Choroid plexus epithelial cell (primary cell): ENCODE data around the gene CCDC88C.

Source experiments
- DNase-seq: peaks from one replicate; pipeline ENCODE4 v3.0.0-alpha.2; 2010; ENCODE audit warnings: low read depth
- H3K4me3 ChIP-seq: 2 replicates; pipeline ENCODE4 v1.5.1; 2011; ENCODE audit warnings: low read depth, mild to moderate bottlenecking, control low read depth, low read length, moderate library complexity
- TF ChIP-seq, protein P1 (sequence below): conservative IDR thresholded peaks from 2 replicates; pipeline ENCODE4 v1.5.1; 2011; ENCODE audit warnings: low read depth, mild to moderate bottlenecking, control low read depth, inconsistent platforms, low read length, moderate library complexity

Gene CCDC88C, protein sequence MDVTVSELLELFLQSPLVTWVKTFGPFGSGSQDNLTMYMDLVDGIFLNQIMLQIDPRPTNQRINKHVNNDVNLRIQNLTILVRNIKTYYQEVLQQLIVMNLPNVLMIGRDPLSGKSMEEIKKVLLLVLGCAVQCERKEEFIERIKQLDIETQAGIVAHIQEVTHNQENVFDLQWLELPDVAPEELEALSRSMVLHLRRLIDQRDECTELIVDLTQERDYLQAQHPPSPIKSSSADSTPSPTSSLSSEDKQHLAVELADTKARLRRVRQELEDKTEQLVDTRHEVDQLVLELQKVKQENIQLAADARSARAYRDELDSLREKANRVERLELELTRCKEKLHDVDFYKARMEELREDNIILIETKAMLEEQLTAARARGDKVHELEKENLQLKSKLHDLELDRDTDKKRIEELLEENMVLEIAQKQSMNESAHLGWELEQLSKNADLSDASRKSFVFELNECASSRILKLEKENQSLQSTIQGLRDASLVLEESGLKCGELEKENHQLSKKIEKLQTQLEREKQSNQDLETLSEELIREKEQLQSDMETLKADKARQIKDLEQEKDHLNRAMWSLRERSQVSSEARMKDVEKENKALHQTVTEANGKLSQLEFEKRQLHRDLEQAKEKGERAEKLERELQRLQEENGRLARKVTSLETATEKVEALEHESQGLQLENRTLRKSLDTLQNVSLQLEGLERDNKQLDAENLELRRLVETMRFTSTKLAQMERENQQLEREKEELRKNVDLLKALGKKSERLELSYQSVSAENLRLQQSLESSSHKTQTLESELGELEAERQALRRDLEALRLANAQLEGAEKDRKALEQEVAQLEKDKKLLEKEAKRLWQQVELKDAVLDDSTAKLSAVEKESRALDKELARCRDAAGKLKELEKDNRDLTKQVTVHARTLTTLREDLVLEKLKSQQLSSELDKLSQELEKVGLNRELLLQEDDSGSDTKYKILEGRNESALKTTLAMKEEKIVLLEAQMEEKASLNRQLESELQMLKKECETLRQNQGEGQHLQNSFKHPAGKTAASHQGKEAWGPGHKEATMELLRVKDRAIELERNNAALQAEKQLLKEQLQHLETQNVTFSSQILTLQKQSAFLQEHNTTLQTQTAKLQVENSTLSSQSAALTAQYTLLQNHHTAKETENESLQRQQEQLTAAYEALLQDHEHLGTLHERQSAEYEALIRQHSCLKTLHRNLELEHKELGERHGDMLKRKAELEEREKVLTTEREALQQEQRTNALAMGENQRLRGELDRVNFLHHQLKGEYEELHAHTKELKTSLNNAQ (N-terminal part only)

DNA sequence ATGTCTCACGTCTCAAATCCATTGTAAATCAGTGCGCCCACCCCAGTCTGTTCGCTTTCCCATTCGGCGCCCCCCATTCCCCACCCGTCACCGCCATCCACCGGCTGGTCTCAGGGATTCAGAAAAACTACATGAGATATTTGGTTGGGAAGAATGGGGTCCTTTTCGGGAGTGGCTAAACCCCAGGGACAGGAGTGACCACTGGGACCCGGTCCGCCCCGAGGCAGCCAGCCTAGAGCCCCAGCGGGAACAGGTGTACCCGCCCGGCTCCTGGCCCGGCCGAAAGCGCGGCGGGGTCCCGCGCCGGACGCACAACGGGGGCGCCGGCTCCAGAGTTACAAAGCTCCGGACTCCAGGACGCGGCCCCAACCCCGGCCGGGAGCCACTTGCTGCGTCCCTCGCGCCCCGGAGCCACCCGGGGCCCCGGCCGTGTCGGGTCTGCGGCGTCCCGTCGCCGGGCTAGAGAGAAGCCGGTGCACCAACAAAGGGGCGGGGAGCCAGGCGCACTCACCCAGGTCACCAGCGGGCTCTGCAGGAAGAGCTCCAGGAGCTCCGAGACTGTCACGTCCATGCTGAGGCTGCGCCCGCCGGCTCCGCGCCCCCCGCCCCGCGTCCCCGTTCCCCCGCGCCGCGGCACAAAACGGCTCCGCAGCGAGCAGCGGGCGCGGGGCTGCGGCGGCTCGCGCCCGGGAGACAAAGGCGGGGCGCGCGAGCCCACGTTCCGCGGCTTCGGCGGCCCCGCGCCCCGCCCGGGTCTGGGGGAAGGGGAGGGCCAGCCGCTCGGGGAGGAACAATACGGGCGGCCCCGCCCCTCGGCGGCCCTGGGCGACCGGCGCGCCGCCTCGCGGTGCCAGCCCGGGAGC, at the start of gene CCDC88C:
TSS of gene CCDC88C (minus strand) at position 701 of the 863 bp plus-strand sequence. CDS start at position 571, 130 bp downstream.
- no peak for DNase-seq

DNA sequence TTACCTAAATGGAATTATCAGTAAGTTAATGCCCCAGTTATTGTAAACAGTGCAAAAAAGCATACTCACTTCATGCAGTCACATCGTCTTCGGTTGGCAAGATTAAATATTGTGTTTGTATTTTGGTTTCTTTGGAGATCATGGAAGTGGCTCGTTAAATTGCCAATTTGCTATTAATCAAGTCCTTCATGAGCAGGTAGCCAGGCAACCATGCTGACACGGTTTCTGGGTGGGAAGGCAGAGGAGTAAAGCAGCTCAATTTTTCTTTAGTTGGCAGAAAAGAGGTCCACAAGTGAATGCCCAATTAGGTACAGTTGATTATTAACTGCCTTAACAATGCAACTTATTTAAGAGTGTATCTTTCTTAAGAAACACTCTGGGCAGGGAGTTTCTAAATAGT, 48.6 kb upstream of the CCDC88C start:
- DNase-seq, result no peak
- no peak overlapping the region for H3K4me3 ChIP-seq
- TF ChIP-seq, protein P1, sequence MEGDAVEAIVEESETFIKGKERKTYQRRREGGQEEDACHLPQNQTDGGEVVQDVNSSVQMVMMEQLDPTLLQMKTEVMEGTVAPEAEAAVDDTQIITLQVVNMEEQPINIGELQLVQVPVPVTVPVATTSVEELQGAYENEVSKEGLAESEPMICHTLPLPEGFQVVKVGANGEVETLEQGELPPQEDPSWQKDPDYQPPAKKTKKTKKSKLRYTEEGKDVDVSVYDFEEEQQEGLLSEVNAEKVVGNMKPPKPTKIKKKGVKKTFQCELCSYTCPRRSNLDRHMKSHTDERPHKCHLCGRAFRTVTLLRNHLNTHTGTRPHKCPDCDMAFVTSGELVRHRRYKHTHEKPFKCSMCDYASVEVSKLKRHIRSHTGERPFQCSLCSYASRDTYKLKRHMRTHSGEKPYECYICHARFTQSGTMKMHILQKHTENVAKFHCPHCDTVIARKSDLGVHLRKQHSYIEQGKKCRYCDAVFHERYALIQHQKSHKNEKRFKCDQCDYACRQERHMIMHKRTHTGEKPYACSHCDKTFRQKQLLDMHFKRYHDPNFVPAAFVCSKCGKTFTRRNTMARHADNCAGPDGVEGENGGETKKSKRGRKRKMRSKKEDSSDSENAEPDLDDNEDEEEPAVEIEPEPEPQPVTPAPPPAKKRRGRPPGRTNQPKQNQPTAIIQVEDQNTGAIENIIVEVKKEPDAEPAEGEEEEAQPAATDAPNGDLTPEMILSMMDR, result no peak

More for the DNA sequence above, at the start of gene CCDC88C:
- H3K4me3 ChIP-seq, result peak within 1 kb of the TSS; percentile 42
- TF ChIP-seq, protein P1, result no peak

DNA sequence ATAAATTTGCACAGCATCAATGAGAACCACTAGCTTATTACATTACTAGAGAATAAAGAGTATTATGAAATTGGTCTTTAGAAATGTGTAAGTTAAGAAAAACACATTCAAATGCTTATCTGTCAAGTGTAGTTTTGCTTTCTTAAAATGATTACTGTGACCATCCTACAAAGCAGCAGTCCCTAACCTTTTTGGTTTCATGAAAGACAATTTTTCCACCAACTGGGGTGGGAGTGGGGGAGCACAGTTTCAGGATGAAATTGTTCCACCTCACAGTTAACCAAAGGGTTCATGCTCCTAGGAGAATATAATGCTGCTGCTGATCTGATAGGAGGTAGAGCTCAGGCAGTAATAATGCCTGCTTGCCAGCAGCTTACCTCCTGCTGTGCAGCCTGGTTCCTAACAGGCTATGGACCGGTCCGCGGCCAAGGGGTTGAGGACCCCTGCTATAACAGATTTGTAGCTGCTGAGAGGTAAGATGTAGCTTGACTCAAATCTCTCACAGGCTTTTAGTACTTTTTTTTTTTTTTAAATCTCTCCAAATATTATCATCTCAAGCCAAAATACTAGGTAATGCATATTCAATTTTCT, 47.1 kb upstream of the CCDC88C start:
- TF ChIP-seq, protein P1, result no peak
- peak; percentile 13 for DNase-seq
- no peak overlapping the region for H3K4me3 ChIP-seq

DNA sequence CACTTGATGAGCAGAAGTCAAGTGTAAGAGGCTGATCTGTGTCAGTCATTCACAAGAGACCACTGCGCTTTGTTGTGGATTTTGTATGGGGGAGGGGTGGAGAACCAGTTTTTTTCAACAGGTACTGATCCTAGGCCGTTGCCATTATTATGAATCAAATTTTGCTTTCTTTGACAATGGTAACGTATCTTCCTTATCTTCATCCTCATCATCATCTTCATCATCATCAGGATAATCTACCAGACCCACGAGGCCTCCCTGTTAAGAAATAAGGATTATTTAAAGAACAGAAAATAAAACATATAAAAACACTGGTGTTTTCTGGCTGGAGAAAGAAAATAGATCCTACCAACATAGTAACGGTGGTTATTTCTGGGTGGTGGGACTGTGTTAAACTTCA, 41.0 kb upstream of the CCDC88C start:
- H3K4me3 ChIP-seq, result no peak overlapping the region
- DNase-seq, result no peak
- TF ChIP-seq, protein P1, result no peak

DNA sequence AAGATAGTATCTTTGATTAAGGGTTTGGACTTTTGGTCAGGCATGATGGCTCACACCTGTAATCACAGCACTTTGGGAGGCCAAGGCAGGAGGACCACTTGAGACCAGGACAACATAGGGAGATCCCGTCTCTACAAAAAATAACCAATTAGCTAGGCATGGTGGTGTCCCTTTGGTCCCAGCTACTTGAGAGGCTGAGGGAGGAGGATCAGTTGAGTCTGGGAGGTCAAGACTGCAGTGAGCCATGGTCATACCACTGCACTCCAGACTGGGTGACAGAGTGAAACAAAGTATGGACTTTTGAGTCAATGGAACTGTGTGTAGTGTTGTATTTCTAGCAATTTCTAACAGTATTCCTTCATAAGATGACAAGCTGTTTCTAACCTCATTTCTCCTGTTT, 38.7 kb upstream of the CCDC88C start:
- TF ChIP-seq, protein P1, result no peak
- H3K4me3 ChIP-seq, result no peak overlapping the region
- DNase-seq, result no peak

DNA sequence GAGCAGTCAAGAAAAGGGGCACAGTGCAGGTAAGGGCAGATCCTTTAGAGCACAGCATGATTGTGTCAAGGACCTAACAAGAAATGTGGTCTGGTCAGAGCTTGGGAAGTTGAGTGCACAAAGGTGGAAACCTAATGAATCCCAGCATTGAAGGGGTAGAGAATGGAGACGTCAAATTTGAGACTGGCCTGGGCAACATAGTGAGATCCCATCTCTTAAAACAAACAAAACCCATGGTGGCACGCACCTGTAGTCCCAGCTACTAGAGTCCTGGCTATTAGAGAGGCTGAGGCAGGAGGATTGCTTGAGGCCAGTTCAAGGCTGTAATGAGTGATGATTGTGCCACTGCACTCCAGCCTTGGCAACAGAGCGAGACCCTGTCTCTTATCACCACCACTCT, 37.0 kb upstream of the CCDC88C start:
- TF ChIP-seq, protein P1, result no peak
- H3K4me3 ChIP-seq, result no peak overlapping the region
- DNase-seq, result no peak
